22Rv1 (cell line): ENCODE data around the gene ARL11.

Experiments used
- H3K27ac ChIP-seq: fragments of 450-650 bp; 2 replicates; pipeline ENCODE4 v1.5.1; 2017
- ZFX ChIP-seq: fragments of 450-650 bp; IDR thresholded peaks from 2 replicates; pipeline ENCODE4 v1.6.1; 2017; ENCODE audit warnings: antibody characterized with exemption, borderline replicate concordance
- TF ChIP-seq, protein P1 (sequence below): fragments of 450-650 bp; IDR thresholded peaks from 2 replicates; pipeline ENCODE4 v1.5.1; 2017; ENCODE audit warnings: mild to moderate bottlenecking

The ARL11 gene

GRCh38 chr13:49620170-49620621 lies 8.1 kb upstream of the ARL11 start:
- TF ChIP-seq, protein P1, sequence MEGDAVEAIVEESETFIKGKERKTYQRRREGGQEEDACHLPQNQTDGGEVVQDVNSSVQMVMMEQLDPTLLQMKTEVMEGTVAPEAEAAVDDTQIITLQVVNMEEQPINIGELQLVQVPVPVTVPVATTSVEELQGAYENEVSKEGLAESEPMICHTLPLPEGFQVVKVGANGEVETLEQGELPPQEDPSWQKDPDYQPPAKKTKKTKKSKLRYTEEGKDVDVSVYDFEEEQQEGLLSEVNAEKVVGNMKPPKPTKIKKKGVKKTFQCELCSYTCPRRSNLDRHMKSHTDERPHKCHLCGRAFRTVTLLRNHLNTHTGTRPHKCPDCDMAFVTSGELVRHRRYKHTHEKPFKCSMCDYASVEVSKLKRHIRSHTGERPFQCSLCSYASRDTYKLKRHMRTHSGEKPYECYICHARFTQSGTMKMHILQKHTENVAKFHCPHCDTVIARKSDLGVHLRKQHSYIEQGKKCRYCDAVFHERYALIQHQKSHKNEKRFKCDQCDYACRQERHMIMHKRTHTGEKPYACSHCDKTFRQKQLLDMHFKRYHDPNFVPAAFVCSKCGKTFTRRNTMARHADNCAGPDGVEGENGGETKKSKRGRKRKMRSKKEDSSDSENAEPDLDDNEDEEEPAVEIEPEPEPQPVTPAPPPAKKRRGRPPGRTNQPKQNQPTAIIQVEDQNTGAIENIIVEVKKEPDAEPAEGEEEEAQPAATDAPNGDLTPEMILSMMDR = no peak
- H3K27ac ChIP-seq = no peak overlapping the region

- H3K27ac ChIP-seq = no peak overlapping the region
- TF ChIP-seq ZFX = no peak
- TF ChIP-seq, protein P1 = no peak
These were observed 5.9 kb upstream of the ARL11 start for GRCh38 chr13:49622174-49622946.

DNA sequence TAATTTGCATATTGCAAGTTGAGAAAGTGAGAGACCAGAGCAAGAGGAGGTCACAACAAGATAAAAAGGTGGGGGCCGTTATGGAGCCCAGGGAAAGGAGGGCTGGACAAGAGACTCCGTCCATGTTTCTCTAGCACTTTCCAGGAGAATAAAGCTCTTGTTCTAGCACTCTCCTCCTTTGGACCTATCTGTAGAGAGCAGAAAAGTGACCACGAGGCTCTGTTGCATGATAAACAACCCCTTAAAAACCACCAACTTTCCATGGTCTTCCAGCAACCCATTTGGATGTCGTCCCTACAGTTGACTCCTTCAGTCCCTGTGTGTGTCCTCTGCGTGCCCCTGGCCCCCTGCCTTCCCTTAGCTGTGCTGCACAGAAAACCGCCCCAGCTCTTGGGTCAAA lies 4.1 kb upstream of the ARL11 start:
- TF ChIP-seq, protein P1 = no peak
- H3K27ac ChIP-seq = no peak overlapping the region

GRCh38 chr13:49625392-49626079 lies 2.8 kb upstream of the ARL11 start:
- TF ChIP-seq, protein P1 = no peak
- no peak for TF ChIP-seq ZFX
- no peak overlapping the region for H3K27ac ChIP-seq

DNA sequence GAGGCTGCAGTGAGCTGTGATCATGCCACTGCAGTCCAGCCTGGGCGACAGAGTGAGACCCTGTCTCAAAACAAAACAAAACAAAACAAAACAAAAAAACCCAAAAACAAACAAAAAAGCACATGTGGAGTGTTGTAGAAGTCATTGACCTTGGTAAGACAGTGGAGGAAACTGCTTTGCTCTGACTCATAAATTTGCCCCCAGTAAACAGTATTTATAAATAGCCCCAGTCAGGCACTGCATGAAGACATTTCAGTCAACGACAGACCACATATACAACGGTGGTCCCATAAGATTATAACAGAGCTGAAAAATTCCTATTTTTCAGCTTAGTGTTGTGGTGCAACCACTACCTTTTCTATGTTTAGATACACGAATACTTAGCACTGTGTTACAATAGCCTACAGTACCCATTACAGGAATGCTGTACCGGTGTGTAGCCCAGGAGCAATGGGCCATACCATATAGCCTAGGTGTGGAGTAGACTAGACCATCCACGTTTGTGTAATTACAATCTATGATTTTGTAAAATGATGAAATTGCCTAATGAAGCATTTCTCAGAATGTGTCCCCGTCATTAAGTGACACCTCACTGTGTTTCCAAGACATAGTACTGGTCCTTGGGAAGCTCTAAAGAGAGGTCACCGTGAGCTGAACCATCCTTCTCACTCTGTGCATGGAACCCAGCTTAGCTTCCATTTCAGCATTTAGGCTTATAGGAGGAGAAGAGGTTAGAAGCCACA lies 1.1 kb downstream of the ARL11 start:
- no peak overlapping the region for H3K27ac ChIP-seq
- TF ChIP-seq, protein P1 = no peak
- no peak for TF ChIP-seq ZFX

DNA sequence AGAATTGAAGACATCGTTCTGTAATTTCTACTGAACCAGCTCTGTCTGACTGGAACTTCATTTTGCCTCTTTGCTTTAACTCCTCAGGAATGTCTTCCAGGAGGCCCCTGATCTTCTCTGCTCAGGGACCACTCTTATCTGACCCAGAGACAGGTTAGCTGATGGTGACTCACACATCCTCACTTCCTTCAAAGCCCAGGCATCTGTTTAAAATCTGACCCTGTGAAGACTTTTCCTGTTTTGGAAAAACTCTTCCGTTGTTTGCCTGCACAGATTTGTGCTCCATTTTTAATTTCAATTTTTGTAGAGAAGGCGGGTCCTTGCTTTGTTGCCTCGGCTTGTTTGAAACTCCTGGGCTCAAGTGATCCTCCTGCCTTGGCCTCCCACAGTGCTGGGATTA lies 1.6 kb downstream of the ARL11 start:
- TF ChIP-seq, protein P1 = no peak
- TF ChIP-seq ZFX = no peak
- no peak overlapping the region for H3K27ac ChIP-seq
